HepG2 (cell line): ENCODE results near the gene SYPL2. TPM values are rescaled to one million over a fixed set of nuclear protein-coding genes. Genes with fewer than 3 reads are reported as not detected.
A peak's percentile ranks its signal among the peaks of the same experiment; 100 is the strongest.

Experiments
- DPF2 ChIP-seq: sonication (generic); formaldehyde crosslinking; IDR thresholded peaks from 2 replicates; pipeline ENCODE4 v1.4.0; 2020; ENCODE audit warnings: mild to moderate bottlenecking, low read depth, missing genetic modification reagents, borderline replicate concordance
- FOXK1 ChIP-seq: sonication (generic); formaldehyde crosslinking; IDR thresholded peaks from 2 replicates; pipeline ENCODE4 v1.4.0; 2020; ENCODE audit warnings: low read depth, missing genetic modification reagents, borderline replicate concordance
- GATA4 ChIP-seq: sonication (generic); IDR thresholded peaks from 2 replicates; pipeline ENCODE4 v1.6.1; 2016; ENCODE audit warnings: antibody characterized with exemption, low read depth, borderline replicate concordance
- GPN1 ChIP-seq: sonication (generic); formaldehyde crosslinking; IDR thresholded peaks from 2 replicates; pipeline ENCODE4 v1.5.1; 2020; ENCODE audit warnings: missing genetic modification reagents, borderline replicate concordance
- NR2C2 ChIP-seq: sonication (generic); formaldehyde crosslinking; IDR thresholded peaks from 2 replicates; pipeline ENCODE4 v1.4.0; 2020; ENCODE audit warnings: missing genetic modification reagents, mild to moderate bottlenecking, moderate library complexity, borderline replicate concordance
- ZBED4 ChIP-seq: sonication (generic); formaldehyde crosslinking; IDR thresholded peaks from 2 replicates; pipeline ENCODE4 v1.4.0; 2020; ENCODE audit warnings: missing genetic modification reagents, borderline replicate concordance
- ZBTB10 ChIP-seq: sonication (generic); formaldehyde crosslinking; IDR thresholded peaks from 2 replicates; pipeline ENCODE4 v1.4.0; 2020; ENCODE audit warnings: missing genetic modification reagents, borderline replicate concordance
- ZBTB8A ChIP-seq: sonication (generic); formaldehyde crosslinking; IDR thresholded peaks from 2 replicates; pipeline ENCODE4 v1.4.0; 2020; ENCODE audit warnings: mild to moderate bottlenecking, low read depth, missing genetic modification reagents, borderline replicate concordance
- ZNF383 ChIP-seq: sonication (generic); formaldehyde crosslinking; IDR thresholded peaks from 2 replicates; pipeline ENCODE4 v1.4.0; 2020; ENCODE audit warnings: missing genetic modification reagents, mild to moderate bottlenecking, borderline replicate concordance
- polyA plus RNA-seq, 8 experiments: library from polyadenylated mRNA; depleted of rRNA in 3 of 8; stranded (reverse) in 7 of 8; unstranded in 1 of 8; fragments of >200 nt; fragmentation: Illumina TruSeq in 4 of 8; extraction: Trizol in 4 of 8; gene quantifications; 2 replicates each; pipeline versions ENCODE4 v1.2.1 to v1.2.3, GENCODE V29; 2011 to 2016; ENCODE audit warnings: low read depth in 4 of 8, missing spikeins in 1 of 8, mixed read lengths in 1 of 8; ENCODE audit not compliant: insufficient read depth in 1 of 8
- total RNA-seq, 5 experiments: library from RNA; depleted of rRNA; stranded (reverse); fragments of >200 nt; fragmentation: Illumina TruSeq; extraction: Trizol; gene quantifications; 2 replicates each; pipeline ENCODE4 v1.2.3, GENCODE V29; 2016; ENCODE audit warnings: low read depth in 1 of 5
- TF ChIP-seq, protein P1 (sequence below): sonication (generic); formaldehyde crosslinking; conservative IDR thresholded peaks from 2 replicates; pipeline ENCODE4 v1.8.0; 2022; ENCODE audit warnings: missing genetic modification reagents
- TF ChIP-seq, protein P2 (sequence below): sonication (generic); formaldehyde crosslinking; IDR thresholded peaks from 2 replicates; pipeline ENCODE4 v1.5.0; 2020; ENCODE audit warnings: mild to moderate bottlenecking, missing genetic modification reagents
- TF ChIP-seq, protein P3 (sequence below): sonication (generic); formaldehyde crosslinking; IDR thresholded peaks from 2 replicates; pipeline ENCODE4 v1.4.0; 2020; ENCODE audit warnings: mild to moderate bottlenecking, missing genetic modification reagents

Gene SYPL2
- total and polyA plus RNA-seq, 2 of the 13 experiments (the other 11 are each of a cell fraction or from before 2014, with no cell fraction given), result 0.17 to 0.24 TPM

- TF ChIP-seq, protein P1, sequence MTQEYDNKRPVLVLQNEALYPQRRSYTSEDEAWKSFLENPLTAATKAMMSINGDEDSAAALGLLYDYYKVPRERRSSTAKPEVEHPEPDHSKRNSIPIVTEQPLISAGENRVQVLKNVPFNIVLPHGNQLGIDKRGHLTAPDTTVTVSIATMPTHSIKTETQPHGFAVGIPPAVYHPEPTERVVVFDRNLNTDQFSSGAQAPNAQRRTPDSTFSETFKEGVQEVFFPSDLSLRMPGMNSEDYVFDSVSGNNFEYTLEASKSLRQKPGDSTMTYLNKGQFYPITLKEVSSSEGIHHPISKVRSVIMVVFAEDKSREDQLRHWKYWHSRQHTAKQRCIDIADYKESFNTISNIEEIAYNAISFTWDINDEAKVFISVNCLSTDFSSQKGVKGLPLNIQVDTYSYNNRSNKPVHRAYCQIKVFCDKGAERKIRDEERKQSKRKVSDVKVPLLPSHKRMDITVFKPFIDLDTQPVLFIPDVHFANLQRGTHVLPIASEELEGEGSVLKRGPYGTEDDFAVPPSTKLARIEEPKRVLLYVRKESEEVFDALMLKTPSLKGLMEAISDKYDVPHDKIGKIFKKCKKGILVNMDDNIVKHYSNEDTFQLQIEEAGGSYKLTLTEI (CRISPR knock-in tag), result no peak
- TF ChIP-seq, protein P2, sequence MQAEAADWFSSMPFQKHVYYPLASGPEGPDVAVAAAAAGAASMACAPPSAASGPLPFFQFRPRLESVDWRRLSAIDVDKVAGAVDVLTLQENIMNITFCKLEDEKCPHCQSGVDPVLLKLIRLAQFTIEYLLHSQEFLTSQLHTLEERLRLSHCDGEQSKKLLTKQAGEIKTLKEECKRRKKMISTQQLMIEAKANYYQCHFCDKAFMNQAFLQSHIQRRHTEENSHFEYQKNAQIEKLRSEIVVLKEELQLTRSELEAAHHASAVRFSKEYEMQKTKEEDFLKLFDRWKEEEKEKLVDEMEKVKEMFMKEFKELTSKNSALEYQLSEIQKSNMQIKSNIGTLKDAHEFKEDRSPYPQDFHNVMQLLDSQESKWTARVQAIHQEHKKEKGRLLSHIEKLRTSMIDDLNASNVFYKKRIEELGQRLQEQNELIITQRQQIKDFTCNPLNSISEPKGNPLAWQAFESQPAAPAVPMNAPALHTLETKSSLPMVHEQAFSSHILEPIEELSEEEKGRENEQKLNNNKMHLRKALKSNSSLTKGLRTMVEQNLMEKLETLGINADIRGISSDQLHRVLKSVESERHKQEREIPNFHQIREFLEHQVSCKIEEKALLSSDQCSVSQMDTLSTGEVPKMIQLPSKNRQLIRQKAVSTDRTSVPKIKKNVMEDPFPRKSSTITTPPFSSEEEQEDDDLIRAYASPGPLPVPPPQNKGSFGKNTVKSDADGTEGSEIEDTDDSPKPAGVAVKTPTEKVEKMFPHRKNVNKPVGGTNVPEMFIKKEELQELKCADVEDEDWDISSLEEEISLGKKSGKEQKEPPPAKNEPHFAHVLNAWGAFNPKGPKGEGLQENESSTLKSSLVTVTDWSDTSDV (CRISPR knock-in tag), result no peak
- no peak; the same call in 1 of the 2 replicates for TF ChIP-seq FOXK1 (CRISPR knock-in tag)
- no peak for TF ChIP-seq DPF2 (CRISPR knock-in tag)
- TF ChIP-seq ZBTB10 (CRISPR knock-in tag), result no peak
- no peak for TF ChIP-seq ZBED4 (CRISPR knock-in tag)
- TF ChIP-seq ZBTB8A (CRISPR knock-in tag), result no peak; the same call in 1 of the 2 replicates
- TF ChIP-seq, protein P3, sequence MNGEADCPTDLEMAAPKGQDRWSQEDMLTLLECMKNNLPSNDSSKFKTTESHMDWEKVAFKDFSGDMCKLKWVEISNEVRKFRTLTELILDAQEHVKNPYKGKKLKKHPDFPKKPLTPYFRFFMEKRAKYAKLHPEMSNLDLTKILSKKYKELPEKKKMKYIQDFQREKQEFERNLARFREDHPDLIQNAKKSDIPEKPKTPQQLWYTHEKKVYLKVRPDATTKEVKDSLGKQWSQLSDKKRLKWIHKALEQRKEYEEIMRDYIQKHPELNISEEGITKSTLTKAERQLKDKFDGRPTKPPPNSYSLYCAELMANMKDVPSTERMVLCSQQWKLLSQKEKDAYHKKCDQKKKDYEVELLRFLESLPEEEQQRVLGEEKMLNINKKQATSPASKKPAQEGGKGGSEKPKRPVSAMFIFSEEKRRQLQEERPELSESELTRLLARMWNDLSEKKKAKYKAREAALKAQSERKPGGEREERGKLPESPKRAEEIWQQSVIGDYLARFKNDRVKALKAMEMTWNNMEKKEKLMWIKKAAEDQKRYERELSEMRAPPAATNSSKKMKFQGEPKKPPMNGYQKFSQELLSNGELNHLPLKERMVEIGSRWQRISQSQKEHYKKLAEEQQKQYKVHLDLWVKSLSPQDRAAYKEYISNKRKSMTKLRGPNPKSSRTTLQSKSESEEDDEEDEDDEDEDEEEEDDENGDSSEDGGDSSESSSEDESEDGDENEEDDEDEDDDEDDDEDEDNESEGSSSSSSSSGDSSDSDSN, result peak; percentile 94
- no peak for TF ChIP-seq ZNF383 (CRISPR knock-in tag)
- TF ChIP-seq GPN1 (CRISPR knock-in tag), result no peak
- TF ChIP-seq NR2C2, result peak; percentile 98
- peak; percentile 25; the same call in 1 of the 2 replicates for TF ChIP-seq GATA4
Measured at GRCh38 chr1:109426281-109427170, 39.8 kb upstream of the SYPL2 start, which contains the start of gene PSMA5 (continued).
